ENCODE measurements around the gene KRT15. TPM values are rescaled to one million over a fixed set of nuclear protein-coding genes. Genes with fewer than 3 reads are reported as not detected.

KRT15 gene
- total RNA-seq, 1 experiment from 2014 or later: 0.08 TPM

- DNase-seq: no peak
- H3K9me3 ChIP-seq (replicated peaks): no peaks in the 10 kb centered on the region
These were observed 19.3 kb upstream of the KRT15 start for GRCh38 chr17:41537990-41538389.

GRCh38 chr17:41537614-41537954 lies 18.9 kb upstream of the KRT15 start:
- Histone ChIP-seq H3K36me3 (no peaks in the 10 kb centered on the region), H3K27me3 (no peaks in the 10 kb centered on the region), H3K4me1 (peaks cover 3% of the 10 kb centered on the region; the same call in 1 of the 2 replicates), H3K9me3 (replicated peaks) (no peaks in the 10 kb centered on the region), H3K4me3 (no peak overlapping the region), H3K27ac (no peak overlapping the region)
- no peak for DNase-seq

More at GRCh38 chr17:41537990-41538389, 19.3 kb upstream of the KRT15 start:
- no peak overlapping the region for H3K27ac ChIP-seq
- no peaks in the 10 kb centered on the region for H3K27me3 ChIP-seq
- no peak overlapping the region for H3K4me3 ChIP-seq
- H3K4me1 ChIP-seq: peaks cover 3% of the 10 kb centered on the region; the same call in 1 of the 2 replicates
- H3K36me3 ChIP-seq: no peaks in the 10 kb centered on the region

DNA sequence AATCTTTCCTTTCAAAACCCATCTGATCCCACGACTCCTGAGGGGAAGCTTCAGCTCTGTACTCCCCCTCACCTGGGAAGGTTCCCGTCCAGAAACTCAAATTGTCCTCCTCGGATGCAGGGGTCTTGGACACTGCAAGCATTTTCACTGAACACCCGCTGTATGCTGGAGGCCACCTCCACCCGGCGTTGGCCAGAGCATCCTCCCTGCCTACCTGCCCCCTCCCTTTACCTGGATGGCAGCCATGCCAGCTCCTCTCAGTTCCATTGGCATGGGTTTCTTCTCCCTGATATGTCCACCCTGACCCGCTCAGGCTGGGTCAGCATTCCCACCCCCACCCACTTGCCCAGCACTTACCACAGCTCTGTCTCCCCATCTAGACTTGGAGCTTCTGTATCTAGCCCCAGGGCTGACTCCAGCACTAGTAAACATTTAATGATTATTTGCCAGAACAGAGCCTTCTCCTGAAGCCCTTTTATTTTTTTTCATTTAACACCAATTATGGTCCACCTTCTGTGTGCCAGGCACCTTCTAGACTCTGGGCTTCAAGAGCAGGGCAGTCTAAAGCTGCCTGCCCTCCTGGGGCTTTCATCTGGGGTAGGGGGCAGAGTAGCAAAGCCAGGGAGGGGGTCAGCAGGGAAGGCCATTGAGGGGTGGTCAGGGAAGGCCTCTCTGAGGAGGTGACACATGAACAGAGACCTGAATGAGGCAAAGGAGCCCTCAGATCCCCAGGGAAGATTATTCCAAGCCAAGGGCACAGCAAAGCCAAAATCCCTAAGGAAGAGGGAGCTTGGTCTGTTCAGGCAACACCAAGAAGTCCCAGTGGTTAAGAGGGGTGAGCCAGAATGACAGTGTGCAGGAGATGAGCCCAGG lies 18.3 kb upstream of the KRT15 start:
- no peak for DNase-seq
- H3K36me3 ChIP-seq: no peaks in the 10 kb centered on the region
- H3K9me3 ChIP-seq (replicated peaks): no peaks in the 10 kb centered on the region
- no peak overlapping the region for H3K4me3 ChIP-seq
- no peak overlapping the region for H3K27ac ChIP-seq
- H3K27me3 ChIP-seq: no peaks in the 10 kb centered on the region
- H3K4me1 ChIP-seq: peaks cover 3% of the 10 kb centered on the region; the same call in 1 of the 2 replicates

DNA sequence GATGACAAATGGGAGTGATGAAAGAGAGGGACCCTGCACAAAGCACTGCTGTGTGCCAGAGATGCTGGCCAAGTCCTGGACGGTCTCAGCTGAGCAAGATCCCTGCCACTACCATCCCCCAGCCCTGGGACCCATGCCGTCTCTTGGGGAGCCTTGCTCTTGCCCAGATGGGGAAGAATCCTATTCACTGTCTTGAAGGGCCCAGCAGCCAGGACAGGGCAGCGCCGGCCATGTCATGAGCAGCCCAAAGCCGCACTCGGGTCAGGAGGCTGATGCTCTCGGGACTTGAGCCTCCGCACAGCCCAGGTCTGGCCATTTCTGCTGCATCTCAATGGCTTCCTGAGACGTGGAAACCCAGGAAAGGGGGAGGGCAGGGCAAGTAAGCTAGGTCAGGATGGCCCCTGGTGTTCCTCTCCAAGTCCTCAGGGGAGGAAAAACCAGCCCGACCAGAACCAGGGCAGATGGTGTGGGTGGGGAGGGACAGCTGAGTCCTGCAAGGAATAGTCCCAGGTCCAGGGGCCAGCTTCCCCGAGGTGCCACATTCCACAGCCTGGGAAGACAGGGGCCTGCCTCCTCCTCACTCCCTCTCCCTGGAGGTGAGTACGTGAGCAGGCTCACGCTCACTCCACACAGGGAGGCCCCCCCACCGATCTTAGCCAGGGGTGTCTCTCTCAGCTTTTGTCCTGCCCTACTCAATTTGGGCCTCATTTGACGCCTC lies 17.2 kb upstream of the KRT15 start:
- no peak overlapping the region for H3K27ac ChIP-seq
- no peaks in the 10 kb centered on the region for H3K36me3 ChIP-seq
- DNase-seq: no peak
- no peaks in the 10 kb centered on the region for H3K27me3 ChIP-seq
- no peak overlapping the region for H3K4me3 ChIP-seq
- no peaks in the 10 kb centered on the region for H3K9me3 ChIP-seq (replicated peaks)
- peaks cover 3% of the 10 kb centered on the region; the same call in 1 of the 2 replicates for H3K4me1 ChIP-seq

- no peaks in the 10 kb centered on the region for H3K36me3 ChIP-seq
- H3K27me3 ChIP-seq: no peaks in the 10 kb centered on the region
- H3K4me1 ChIP-seq: peaks cover 3% of the 10 kb centered on the region; the same call in 1 of the 2 replicates
- H3K9me3 ChIP-seq (replicated peaks): no peaks in the 10 kb centered on the region
- H3K27ac ChIP-seq: no peak overlapping the region
- DNase-seq: no peak
- H3K4me3 ChIP-seq: no peak overlapping the region
These were observed 16.3 kb upstream of the KRT15 start for GRCh38 chr17:41534899-41535546.

DNA sequence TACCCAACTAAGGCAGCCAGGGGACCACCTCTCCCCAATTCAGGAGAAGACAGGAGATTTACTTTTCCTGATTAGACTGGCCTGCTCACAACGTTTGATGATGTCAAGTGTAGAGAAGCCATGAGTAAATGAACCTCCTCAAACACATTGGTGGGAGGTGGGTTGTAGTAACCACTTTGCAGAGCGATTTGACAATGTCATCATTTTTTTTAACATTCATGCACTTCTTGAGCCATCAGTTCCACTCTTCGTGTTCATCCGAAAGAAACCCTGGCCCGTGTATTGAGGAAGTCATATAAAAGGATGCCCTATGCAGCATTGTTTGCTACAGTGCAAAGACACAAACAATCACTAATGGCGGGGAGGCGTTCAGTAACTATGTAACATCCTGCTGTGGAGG lies 14.9 kb upstream of the KRT15 start:
- Histone ChIP-seq H3K27ac (no peak overlapping the region), H3K4me3 (no peak overlapping the region), H3K36me3 (no peaks in the 10 kb centered on the region), H3K27me3 (no peaks in the 10 kb centered on the region), H3K4me1 (no peaks in the 10 kb centered on the region; the same call in 1 of the 2 replicates), H3K9me3 (replicated peaks) (no peaks in the 10 kb centered on the region)
- no peak for DNase-seq

- Histone ChIP-seq H3K9me3 (replicated peaks) (no peaks in the 10 kb centered on the region), H3K27ac (no peak overlapping the region), H3K4me3 (no peak overlapping the region), H3K27me3 (no peaks in the 10 kb centered on the region), H3K36me3 (no peaks in the 10 kb centered on the region), H3K4me1 (no peaks in the 10 kb centered on the region)
- no peak for DNase-seq
These were observed 14.4 kb upstream of the KRT15 start for GRCh38 chr17:41532947-41533570.

- no peaks in the 10 kb centered on the region for H3K27me3 ChIP-seq
- H3K4me3 ChIP-seq: no peak overlapping the region
- H3K36me3 ChIP-seq: no peaks in the 10 kb centered on the region
- no peak for DNase-seq
- no peaks in the 10 kb centered on the region for H3K9me3 ChIP-seq (replicated peaks)
- H3K4me1 ChIP-seq: no peaks in the 10 kb centered on the region
- no peak overlapping the region for H3K27ac ChIP-seq
These were observed 13.3 kb upstream of the KRT15 start for GRCh38 chr17:41531993-41532392.

- H3K36me3 ChIP-seq: no peaks in the 10 kb centered on the region
- no peak for DNase-seq
- no peak overlapping the region for H3K4me3 ChIP-seq
- no peaks in the 10 kb centered on the region for H3K9me3 ChIP-seq (replicated peaks)
- no peak overlapping the region for H3K27ac ChIP-seq
- H3K4me1 ChIP-seq: no peaks in the 10 kb centered on the region
- no peaks in the 10 kb centered on the region for H3K27me3 ChIP-seq
These were observed 11.7 kb upstream of the KRT15 start for GRCh38 chr17:41530062-41531048.

DNA sequence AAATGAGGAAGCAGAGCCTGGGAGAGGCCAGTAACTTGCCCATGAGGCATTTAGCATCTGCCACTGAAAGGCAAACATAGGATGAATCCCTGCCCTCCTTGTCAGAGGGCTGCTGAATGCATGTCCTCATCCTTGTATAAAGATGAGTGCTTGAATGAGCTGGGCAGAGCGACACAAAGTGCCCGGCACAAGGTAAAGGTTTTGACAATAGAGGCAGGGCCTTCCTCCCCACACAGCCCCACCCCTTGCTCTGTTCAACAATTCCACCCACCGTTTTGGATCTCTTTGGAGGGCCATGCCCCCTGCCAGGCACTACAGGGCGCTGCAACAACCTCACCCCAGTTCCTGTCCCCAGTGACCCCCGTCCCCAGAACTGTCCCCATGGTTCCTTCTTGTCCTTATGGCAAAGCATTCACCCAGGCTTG lies 10.8 kb upstream of the KRT15 start:
- Histone ChIP-seq H3K27me3 (no peaks in the 10 kb centered on the region), H3K4me1 (no peaks in the 10 kb centered on the region), H3K27ac (no peak overlapping the region), H3K36me3 (no peaks in the 10 kb centered on the region), H3K9me3 (replicated peaks) (no peaks in the 10 kb centered on the region), H3K4me3 (no peak overlapping the region)
- DNase-seq: no peak

DNA sequence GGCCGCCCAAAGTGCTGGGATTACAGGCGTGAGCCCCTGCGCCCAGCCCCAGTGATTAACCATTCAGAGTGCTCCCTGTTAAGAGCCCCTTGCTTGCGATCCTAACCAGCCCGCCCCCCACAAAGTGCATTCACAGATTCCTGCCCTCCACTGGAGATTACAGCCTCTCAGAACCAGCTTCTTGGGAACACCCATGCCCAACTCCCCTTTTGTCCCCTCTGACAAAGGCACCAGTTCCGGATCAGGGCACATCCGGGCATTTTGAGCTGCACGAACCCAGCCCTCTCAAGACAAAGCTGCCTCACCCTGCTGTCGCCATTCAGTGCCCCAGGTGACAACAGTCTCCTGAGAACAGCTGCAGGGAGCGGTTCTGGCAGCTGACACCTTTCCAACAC lies 10.3 kb upstream of the KRT15 start:
- Histone ChIP-seq H3K27me3 (no peaks in the 10 kb centered on the region), H3K4me1 (no peaks in the 10 kb centered on the region), H3K36me3 (no peaks in the 10 kb centered on the region), H3K9me3 (replicated peaks) (no peaks in the 10 kb centered on the region), H3K4me3 (no peak overlapping the region), H3K27ac (no peak overlapping the region)
- no peak for DNase-seq

- Histone ChIP-seq H3K27me3 (no peaks in the 10 kb centered on the region), H3K4me3 (no peak overlapping the region), H3K4me1 (no peaks in the 10 kb centered on the region), H3K36me3 (no peaks in the 10 kb centered on the region), H3K9me3 (replicated peaks) (no peaks in the 10 kb centered on the region), H3K27ac (no peak overlapping the region)
- DNase-seq: no peak
These were observed 8.7 kb upstream of the KRT15 start for GRCh38 chr17:41527063-41528023.

- H3K36me3 ChIP-seq: no peaks in the 10 kb centered on the region
- DNase-seq: no peak
- no peak overlapping the region for H3K27ac ChIP-seq
- no peaks in the 10 kb centered on the region for H3K9me3 ChIP-seq (replicated peaks)
- H3K27me3 ChIP-seq: no peaks in the 10 kb centered on the region
- no peaks in the 10 kb centered on the region; the same call in 1 of the 2 replicates for H3K4me1 ChIP-seq
- H3K4me3 ChIP-seq: no peak overlapping the region
These were observed 5.6 kb upstream of the KRT15 start for GRCh38 chr17:41524261-41524660.

All from SJCRH30 (cell line).